Posterior vena cava (tissue), 2 donors: ENCODE measurements around the gene MORN2. TPM values are rescaled to one million over a fixed set of nuclear protein-coding genes. Genes with fewer than 3 reads are reported as not detected.

ENCODE experiments used
- DNase-seq: peaks from one replicate; pipeline ENCODE4 v3.0.0-alpha.2; 2020; ENCODE audit warnings: low spot score
- intact Hi-C, 2 donors: fragments of 100-400 bp; cut with DNase I; formaldehyde crosslinking; loops; one replicate each; pipeline versions ENCODE4 v1.14.1 to v1.14.2; 2022 to 2023
- total RNA-seq, 2 donors: library from RNA; stranded (reverse); fragmentation: NEBNext Ultra II Directional; extraction: Animal tissue kit (Norgen Biotek cat#: 25700); gene quantifications; one replicate each; pipeline ENCODE4 v1.2.1, GENCODE V29; 2021
- donor health status: DM: yes; HTN: yes; CAD: no.
- donor health status: DM: yes; HTN: yes; CAD: no.

Gene MORN2
- total RNA-seq, 2 donors from 2014 or later: 11.2 to 14.9 TPM

DNA sequence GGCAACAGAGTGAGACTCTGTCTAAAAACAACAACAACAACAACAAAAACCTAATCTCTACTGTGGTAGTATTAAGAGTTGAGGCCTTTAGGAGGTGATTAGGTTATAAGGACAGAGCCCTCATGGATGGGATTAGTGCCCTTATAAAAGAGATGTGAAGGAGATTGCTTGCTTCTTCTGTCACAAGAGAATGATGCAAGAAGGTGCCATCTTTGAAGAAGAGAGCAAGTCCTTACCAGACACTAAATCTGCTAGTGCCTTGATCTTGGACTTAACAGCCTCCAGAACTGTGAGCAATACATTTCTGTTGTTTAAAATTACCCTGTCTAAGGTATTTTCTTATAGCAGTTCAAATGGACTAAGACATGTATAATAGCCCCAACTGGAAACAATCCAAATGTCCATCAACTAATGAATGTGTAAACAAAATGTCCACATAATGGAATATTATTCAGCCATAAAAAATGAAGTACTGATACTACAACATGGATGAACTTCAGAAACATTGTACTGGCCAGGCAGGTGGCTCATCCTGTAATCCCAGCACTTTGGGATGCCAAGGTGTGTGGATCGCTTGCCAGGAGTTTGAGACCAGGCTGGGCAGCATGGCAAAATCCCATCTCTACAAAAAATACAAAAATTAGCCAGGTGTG lies 12.3 kb downstream of the MORN2 start:
- intact Hi-C loops: no loop called here
- no peak for DNase-seq

GRCh38 chr2:38889045-38889444 lies 13.3 kb downstream of the MORN2 start:
- intact Hi-C loops: no loop called here
- no peak for DNase-seq

DNA sequence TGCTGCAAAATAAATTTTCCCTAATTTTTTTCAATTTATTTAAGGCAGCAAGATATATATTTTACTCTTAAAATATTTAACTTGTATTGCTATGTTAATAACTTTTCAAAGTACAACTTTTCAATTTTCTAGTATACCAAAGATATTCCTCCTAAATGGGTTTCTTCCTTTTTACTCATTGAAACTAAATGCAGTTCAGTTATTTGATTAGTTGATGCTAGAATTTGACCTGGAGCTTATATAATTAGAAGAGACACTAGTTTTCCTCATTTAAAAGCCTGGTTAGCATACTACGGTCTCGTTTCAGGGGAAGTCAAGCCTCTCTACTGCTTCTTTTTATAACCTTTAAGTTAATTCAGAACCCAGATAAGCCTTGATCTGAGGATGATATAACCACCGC lies 13.8 kb downstream of the MORN2 start, which contains the start of gene ARHGEF33:
TSS of gene ARHGEF33 (plus strand) at position 301 of the 400 bp plus-strand sequence. CDS start 29,573 bp downstream, outside the sequence.
- intact Hi-C loops: no loop called here
- DNase-seq: no peak

- intact Hi-C loops: no loop called here
Observed at GRCh38 chr2:38892819-38893218, 17.0 kb downstream of the MORN2 start.

DNA sequence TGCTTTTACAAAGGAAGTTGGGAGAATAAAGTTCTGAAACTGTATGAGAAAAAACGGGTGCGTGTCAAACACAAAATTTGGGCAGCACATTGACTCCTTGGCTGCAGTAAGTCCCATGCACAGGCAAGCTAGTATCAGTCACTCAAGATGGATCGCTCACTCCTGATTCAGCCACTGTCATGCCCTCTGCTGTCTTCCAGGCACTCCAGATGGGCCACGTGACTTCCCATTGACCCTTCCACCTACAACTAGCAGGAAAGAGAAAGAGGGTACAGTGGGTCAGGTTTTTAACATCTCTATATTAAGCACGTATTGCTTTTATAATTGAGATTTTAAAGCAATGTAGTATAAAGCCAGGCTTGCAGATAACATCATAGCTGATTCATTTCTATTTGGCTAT lies 22.5 kb downstream of the MORN2 start:
- DNase-seq: no peak
- intact Hi-C loops: no loop called here

More at GRCh38 chr2:38892819-38893218, 17.0 kb downstream of the MORN2 start:
- DNase-seq: no peak

DNA sequence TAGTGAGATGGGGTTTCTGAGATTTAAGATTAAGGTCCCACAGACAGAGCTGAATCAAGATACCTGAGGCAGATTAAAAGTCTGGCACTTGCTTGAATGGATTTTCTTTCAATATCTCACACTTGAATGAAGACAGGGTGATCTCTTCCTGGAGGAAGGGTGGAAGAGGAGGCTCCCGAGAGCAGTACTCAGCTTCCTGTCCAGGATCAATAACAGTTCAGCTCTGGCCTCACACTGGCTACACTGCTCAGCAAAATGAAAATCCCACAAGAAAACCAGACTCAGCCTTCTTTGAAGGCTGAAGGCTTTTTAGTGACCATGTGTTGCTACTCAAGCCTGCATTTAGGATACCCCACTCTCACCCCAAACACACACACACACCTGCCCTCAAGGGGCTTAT lies 24.9 kb downstream of the MORN2 start:
- intact Hi-C loops: no loop called here
- DNase-seq: no peak

DNA sequence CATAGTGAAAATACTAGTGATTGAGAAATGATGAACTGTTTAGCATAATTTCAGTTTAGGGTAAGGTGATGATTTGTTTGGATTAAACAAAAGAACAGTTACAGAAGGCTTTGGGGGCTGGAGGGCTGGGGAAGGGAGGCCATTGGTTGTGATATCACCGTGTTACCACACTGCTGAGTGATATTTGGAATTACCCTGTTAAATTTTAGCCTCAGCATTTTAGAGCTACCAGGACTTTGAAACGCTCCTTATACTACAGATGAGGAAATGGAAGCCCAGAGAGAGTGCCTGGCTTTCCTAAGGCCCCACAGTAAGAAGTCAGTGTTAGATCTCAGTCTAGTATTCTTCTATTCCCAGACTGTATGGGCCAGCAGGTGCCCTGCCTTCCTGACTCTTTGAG lies 29.5 kb downstream of the MORN2 start:
- intact Hi-C loops: no loop called here
- no peak for DNase-seq

DNA sequence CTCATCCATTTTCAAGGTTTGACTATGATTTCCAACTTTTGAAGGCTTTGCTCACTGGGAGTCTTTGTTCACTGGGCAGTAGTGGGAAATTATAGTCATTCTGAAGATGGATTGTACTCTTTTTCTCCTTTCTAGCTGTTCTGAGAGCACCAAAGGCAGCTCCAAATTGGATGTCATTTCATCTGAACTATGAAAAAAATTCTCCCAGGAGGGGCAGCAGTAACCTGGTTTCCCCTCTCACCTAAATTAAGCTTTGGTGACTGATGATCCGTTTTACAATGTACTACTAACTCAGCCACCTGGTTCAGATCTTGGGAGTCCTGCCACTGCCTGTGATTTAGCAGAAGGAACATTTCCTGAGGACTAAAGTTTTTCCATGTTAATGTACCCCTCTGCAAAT lies 31.5 kb downstream of the MORN2 start:
- intact Hi-C loops: no loop called here
- DNase-seq: no peak

DNA sequence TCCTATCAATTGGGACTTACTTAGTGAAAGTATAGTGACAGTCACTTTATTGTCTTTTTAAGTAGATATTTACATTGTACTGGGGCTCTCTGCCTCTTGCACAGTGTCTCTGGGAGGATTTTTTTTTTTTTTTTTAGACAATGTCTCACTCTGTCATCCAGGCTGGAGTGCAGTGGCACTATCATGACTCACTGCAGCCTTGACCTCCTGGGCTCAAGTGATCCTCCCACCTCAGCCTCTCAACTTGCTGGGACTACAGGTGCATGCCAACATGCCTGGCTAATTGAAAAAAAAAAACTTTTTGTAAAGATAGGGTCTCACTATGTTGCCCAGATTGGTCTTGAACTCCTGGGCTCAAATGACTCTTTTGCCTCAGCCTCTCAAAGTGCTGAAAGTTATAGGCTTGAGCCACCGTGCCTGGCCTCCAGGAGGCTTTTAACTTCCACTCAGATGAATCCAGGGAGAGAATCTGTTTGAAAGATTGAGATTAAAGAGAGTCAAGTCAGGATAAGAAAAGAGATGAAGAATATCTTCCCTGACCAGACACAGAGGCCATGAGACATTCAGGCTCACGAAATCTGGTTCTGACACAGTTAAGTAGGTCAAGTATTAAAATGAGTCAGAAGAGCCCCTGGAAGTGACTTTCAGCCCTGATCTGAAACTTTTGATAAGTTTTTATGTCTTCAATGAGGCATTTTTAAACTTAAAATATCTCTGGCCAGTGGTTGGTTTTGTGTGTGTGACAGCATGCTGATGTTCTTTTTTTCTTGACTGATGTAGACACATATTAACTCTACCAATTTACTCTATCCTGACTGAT lies 32.2 kb downstream of the MORN2 start:
- DNase-seq: no peak
- intact Hi-C loops: no loop called here

DNA sequence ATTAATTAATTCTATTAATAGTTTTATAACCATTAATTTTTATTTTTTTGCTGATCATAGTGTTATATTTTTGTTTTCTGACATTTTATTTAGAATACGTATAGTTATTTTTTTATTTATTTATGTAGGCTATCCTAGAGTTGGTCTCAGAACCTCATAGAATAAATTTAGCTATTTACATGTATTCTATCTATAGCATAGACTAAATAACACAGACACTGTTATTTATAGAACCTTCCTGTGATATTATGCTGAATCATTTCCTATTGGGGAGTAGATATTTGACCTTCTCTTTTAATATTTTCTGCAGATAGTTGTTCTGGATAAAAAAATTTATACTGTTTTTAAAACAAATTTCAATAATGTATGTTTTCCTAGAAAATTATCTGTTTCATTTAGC lies 34.1 kb downstream of the MORN2 start:
- no peak for DNase-seq
- intact Hi-C loops: no loop called here

DNA sequence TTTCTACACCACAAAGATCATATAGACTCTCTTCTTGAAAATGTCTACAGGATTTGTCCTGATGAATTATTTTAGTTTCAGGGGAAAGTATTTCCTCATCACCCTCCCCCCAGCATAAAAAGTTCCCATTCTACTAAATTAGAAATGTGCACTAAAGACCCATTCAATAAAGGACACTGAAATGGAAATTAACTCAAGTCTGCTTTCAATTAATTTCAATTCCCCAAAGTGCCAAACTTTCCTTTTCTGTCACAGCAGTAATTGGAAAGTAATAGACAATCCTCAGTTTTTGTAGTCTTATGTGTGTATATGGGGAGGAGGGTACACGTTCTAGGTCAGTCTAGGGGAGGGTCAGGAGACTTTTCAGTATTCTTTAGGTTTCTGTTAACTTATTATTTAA lies 35.4 kb downstream of the MORN2 start:
- intact Hi-C loops: no loop called here
- DNase-seq: no peak

DNA sequence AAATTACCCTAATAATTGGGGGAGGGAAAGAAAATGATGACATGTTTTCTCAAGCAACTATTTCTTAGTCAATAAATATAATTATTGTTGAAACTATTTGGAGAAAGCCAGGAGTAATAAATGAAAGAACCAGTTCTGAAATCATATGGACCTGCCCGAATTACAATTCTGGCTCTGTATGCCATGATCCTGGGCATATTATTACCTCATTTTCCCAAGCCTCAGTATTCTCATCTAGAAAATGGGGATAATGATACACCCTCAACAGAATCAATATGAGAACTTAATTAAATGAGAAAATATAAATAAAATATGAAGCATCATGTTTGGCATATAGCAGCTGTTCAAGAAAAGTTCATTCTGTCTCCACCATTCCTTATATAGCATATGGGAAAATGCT lies 36.8 kb downstream of the MORN2 start:
- DNase-seq: no peak
- intact Hi-C loops: no loop called here

- no peak for DNase-seq
- intact Hi-C loops: no loop called here
Observed at GRCh38 chr2:38922389-38922788, 46.6 kb downstream of the MORN2 start.

GRCh38 chr2:38922902-38923301 lies 47.1 kb downstream of the MORN2 start:
- DNase-seq: no peak
- intact Hi-C loops: no loop called here

GRCh38 chr2:38925982-38926381 lies 50.2 kb downstream of the MORN2 start:
- intact Hi-C loops: no loop called here
- no peak for DNase-seq

GRCh38 chr2:38930600-38930999 lies 54.8 kb downstream of the MORN2 start:
- intact Hi-C loops: no loop called here
- DNase-seq: no peak

Other genes with a start within 250 kb of the MORN2 start
- gene GALM, start 209.9 kb upstream of the MORN2 start, total RNA-seq: 10 to 100 TPM; 10.8 to 18.3 TPM
- 100 to 1,000 TPM in 1 of 2 donors, 10 to 100 TPM in 1; 95.3 to 103 TPM for gene SRSF7, start 124.6 kb upstream of the MORN2 start, total RNA-seq
- gene GEMIN6, start 97.8 kb upstream of the MORN2 start, total RNA-seq: 1 to 10 TPM; 9.0 to 9.3 TPM
- 10 to 100 TPM; 13.6 to 21.0 TPM for gene DHX57, start within 50 bp of the MORN2 start, total RNA-seq
- gene ARHGEF33, start 13.9 kb downstream of the MORN2 start, total RNA-seq: 1 to 10 TPM in 1 of 2 donors, under 1 TPM in 1; 0.48 to 1.1 TPM
- 10 to 100 TPM; 33.8 to 48.1 TPM for gene SOS1, start 245.1 kb downstream of the MORN2 start, total RNA-seq